Measurements from ENCODE around the gene CFAP97D1. TPM values are rescaled to one million over a fixed set of nuclear protein-coding genes. Genes with fewer than 3 reads are reported as not detected.

Gene CFAP97D1
- total RNA-seq, 3 donors from 2014 or later: not detected

DNA sequence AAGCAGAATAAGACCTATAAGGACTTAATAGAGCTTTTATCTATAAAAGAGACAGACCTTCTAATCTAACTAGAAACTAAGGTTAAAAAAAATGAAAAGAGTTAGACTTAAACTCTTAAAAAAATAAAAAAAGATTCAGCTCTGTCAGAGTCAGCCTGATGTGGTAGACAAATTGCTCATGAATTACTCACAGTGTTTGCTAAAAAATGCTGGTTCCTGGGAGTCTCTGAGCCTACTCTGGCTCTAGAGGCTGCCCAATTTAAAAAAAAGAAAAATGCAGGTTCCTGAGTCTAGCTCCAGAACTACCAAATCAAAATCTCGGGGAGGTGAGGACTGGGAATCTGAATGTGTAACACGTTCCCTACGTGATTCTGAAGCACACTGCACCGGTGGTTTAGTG lies 39.7 kb upstream of the CFAP97D1 start:
- ATAC-seq (no peak), DNase-seq (no peak)
- no peaks in the 10 kb centered on the region for H3K36me3 ChIP-seq (ENCODE audit: low read depth)
- H3K4me3 ChIP-seq: no peak overlapping the region
- no peaks in the 10 kb centered on the region for H3K4me1 ChIP-seq (ENCODE audit: low read depth)
- H3K9me3 ChIP-seq: no peaks in the 10 kb centered on the region
- intact Hi-C loops (cut with DNase I, micrococcal nuclease): no loop called here
- TF ChIP-seq, protein P1, sequence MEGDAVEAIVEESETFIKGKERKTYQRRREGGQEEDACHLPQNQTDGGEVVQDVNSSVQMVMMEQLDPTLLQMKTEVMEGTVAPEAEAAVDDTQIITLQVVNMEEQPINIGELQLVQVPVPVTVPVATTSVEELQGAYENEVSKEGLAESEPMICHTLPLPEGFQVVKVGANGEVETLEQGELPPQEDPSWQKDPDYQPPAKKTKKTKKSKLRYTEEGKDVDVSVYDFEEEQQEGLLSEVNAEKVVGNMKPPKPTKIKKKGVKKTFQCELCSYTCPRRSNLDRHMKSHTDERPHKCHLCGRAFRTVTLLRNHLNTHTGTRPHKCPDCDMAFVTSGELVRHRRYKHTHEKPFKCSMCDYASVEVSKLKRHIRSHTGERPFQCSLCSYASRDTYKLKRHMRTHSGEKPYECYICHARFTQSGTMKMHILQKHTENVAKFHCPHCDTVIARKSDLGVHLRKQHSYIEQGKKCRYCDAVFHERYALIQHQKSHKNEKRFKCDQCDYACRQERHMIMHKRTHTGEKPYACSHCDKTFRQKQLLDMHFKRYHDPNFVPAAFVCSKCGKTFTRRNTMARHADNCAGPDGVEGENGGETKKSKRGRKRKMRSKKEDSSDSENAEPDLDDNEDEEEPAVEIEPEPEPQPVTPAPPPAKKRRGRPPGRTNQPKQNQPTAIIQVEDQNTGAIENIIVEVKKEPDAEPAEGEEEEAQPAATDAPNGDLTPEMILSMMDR (IDR thresholded peaks at IDR 0.05): no peak

GRCh38 chr17:43741636-43742035 lies 38.6 kb upstream of the CFAP97D1 start:
- intact Hi-C loops (cut with DNase I, micrococcal nuclease): no loop called here
- Histone ChIP-seq H3K4me3 (no peak overlapping the region), H3K36me3 (ENCODE audit: low read depth) (no peaks in the 10 kb centered on the region), H3K4me1 (ENCODE audit: low read depth) (no peaks in the 10 kb centered on the region), H3K9me3 (no peaks in the 10 kb centered on the region)
- TF ChIP-seq, protein P1 (IDR thresholded peaks at IDR 0.05): no peak
- ATAC-seq: no peak
- no peak for DNase-seq

DNA sequence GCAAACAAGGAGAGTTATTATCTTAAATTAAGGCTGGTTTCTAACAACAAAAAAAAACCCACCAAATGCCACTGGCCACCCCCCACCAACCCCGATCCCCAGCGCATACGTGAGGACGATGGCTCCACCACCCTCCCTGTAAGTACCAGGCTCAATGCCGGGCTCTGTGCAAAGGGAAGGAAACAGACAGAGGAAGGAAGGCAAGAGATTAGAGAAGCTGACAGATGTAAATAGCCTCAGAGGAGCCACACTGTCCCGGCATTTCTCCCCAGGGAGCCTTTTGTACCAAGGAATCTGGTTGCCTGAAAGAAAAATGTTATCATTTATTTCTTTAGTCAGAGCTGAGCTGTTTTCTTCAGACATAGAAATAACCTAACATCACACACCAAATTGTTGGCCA lies 34.7 kb upstream of the CFAP97D1 start:
- ATAC-seq (no peak), DNase-seq (no peak)
- intact Hi-C loops (cut with DNase I, micrococcal nuclease): no loop called here

GRCh38 chr17:43750153-43750552 lies 30.1 kb upstream of the CFAP97D1 start:
- H3K4me3 ChIP-seq: no peak overlapping the region
- H3K4me1 ChIP-seq (ENCODE audit: low read depth): peaks cover under 1% of the 10 kb centered on the region
- ATAC-seq (no peak), DNase-seq (no peak)
- no peaks in the 10 kb centered on the region for H3K9me3 ChIP-seq
- TF ChIP-seq, protein P1 (IDR thresholded peaks at IDR 0.05): no peak
- no peaks in the 10 kb centered on the region for H3K36me3 ChIP-seq (ENCODE audit: low read depth)
- intact Hi-C loops (cut with DNase I, micrococcal nuclease): loop anchor here in 1 of 2 donors (10.0 kb wide), 1 partner anchor 165 kb away; no protein-coding TSS in a partner anchor

More for the DNA sequence above, 34.7 kb upstream of the CFAP97D1 start:
- no peaks in the 10 kb centered on the region for H3K4me1 ChIP-seq (ENCODE audit: low read depth)
- no peak overlapping the region for H3K4me3 ChIP-seq
- no peaks in the 10 kb centered on the region for H3K9me3 ChIP-seq
- TF ChIP-seq, protein P1 (IDR thresholded peaks at IDR 0.05): no peak
- no peaks in the 10 kb centered on the region for H3K36me3 ChIP-seq (ENCODE audit: low read depth)

- intact Hi-C loops (cut with DNase I, micrococcal nuclease): loop anchor here in 1 of 2 donors (10.0 kb wide), 1 partner anchor 169 kb away; no protein-coding TSS in a partner anchor
- H3K9me3 ChIP-seq: no peaks in the 10 kb centered on the region
- peaks cover 3% of the 10 kb centered on the region for H3K4me1 ChIP-seq (ENCODE audit: low read depth)
- H3K4me3 ChIP-seq: no peak overlapping the region
- ATAC-seq (no peak), DNase-seq (no peak)
- no peaks in the 10 kb centered on the region for H3K36me3 ChIP-seq (ENCODE audit: low read depth)
- TF ChIP-seq, protein P1 (IDR thresholded peaks at IDR 0.05): no peak
These were observed 26.6 kb upstream of the CFAP97D1 start for GRCh38 chr17:43753493-43754129.

Data from mucosa of descending colon (tissue), 3 donors.